Measurements from ENCODE around the gene TMEM219.
"Not testable (repeated sequence)": the region's sequence is repeated elsewhere in the genome, so short reads cannot be mapped to it uniquely, and the experiment has no call there.

Gene TMEM219

DNA sequence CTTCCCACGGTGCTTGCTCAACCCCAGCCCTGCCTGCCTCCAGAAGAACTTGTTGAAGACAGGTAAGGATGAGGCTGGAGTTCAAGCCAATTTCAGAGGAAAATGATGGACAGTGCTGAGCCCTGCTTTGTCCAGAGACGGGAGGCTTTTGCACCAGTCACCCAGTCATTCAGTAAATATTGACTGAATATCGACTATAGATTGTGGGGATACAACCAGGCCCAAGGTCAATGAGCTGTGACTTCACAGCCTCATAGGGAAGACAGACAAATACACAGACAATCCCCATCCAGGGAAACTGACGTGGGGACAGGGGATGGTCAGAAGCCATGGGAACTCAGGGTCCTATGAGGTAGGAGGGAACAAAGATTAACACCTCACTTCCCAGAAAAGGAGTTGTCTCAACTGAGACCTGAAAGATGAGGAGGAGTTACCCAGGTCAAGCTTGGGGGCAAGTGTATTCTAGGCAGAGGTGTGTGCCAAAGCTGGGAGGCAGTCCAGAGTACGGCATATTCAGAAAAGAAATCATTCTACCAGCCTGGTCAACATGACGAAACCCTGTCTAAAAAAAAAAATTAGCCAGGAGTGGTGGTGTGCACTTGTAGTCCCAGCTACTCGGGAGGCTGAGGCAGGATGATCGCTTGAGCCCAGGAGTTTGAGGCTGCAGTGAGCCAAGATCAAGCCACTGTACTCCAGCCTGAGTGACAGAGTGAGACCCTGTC is 54.8 kb downstream of the TMEM219 start:
- DNase-seq: no peak

DNA sequence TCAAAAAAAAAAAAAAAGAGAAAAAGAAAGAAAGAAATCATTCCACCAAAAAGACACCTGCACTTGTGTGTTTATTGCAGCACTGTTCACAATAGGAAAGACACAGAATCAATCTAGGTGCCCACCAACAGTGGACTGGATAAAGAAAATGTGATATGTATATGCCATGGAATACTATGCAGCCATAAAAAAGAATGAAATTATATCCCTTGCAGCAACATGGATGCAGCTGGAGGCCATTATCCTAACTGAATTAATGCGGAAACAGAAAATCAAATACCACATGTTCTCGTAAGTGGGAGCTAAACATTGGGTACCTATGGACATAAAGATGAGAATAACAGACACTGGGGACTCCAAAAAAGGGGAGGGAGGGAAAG is 55.4 kb downstream of the TMEM219 start:
- no peak for DNase-seq

DNA sequence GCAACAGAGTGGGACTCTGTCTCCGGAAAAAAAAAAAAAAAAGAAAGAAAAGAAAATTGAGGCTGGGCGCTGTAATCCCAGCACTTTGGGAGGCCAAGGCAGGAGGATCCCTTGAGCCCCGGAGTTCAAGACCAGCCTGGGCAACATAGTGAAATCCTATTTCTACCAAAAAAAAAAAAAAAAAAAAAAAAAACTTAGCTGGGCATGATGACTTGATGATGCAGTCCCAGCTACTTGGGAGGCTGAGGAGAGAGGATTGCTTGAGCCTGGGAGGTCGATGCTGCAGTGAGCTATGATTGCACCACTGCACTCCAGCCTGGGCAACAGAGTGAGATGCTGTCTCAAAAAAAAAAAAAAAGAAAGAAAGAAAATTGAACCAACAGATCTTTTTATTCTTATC is 56.1 kb downstream of the TMEM219 start:
- not testable (repeated sequence) for DNase-seq

DNA sequence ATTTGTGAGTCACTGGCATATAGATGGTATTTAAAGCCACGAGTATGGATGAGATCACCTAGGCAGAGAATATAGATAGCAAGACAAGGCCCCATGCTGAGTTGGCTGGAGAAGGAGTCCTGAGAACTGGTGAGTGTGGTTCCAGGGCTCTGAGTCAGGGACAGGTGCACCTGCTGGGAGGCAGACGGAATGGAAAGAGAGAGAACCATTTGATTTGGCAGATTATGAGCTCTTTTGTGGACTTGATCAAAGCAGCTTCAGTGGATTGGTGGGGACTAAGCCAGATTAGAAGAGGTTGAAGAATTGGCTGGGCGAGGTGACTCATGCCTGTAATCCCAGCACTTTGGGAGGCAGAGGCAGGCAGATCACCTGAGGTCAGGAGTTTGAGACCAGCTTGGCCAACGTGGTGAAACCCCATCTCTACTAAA is 56.9 kb downstream of the TMEM219 start:
- no peak for DNase-seq
